Caco-2 (cell line): Measurements from ENCODE around the gene USP40. TPM values are rescaled to one million over a fixed set of nuclear protein-coding genes. Genes with fewer than 3 reads are reported as not detected.

Source experiments
- BruUV-seq: library from RNA; stranded (reverse); fragments of 400-500 nt; replicated peaks from 2 replicates; lab custom pipeline; 2021; lab: Mats Ljungman, UMichigan
- CTCF ChIA-PET: fragments of 300-600 bp; sonication (Branson Sonifier 250); formaldehyde crosslinking; loops from one replicate; lab custom pipeline; 2022; ENCODE audit warnings: antibody characterized with exemption; lab: Charles Lee
- POLR2A ChIA-PET: fragments of 300-600 bp; sonication (Branson Sonifier 250); formaldehyde crosslinking; loops from one replicate; lab custom pipeline; 2022; ENCODE audit warnings: antibody characterized with exemption; lab: Charles Lee
- DNase-seq, 2 experiments: peaks; one replicate each; pipeline versions ENCODE4 v3.0.0 to v3.0.0-alpha.2; 2020 to 2022
- H3K27me3 ChIP-seq: replicated peaks from 2 replicates; pipeline ENCODE4 v1.6.0; 2011; ENCODE audit warnings: low read length; ENCODE audit not compliant: control insufficient read depth, insufficient read depth
- H3K36me3 ChIP-seq: 2 replicates; pipeline ENCODE4 v1.5.1; 2011; ENCODE audit warnings: low read length; ENCODE audit not compliant: control insufficient read depth, insufficient read depth
- H3K4me1 ChIP-seq: fragments of 250-450 bp; sonication (Bioruptor Pico); 2 replicates; pipeline ENCODE4 v1.5.1; 2020; ENCODE audit warnings: mild to moderate bottlenecking
- H3K4me3 ChIP-seq: 2 replicates; pipeline ENCODE4 v1.5.1; 2011; ENCODE audit warnings: low read depth, mild to moderate bottlenecking, control low read depth, low read length
- H3K9me3 ChIP-seq: fragments of 250-450 bp; sonication (Bioruptor Pico); 2 replicates; pipeline ENCODE4 v1.5.1; 2020; ENCODE audit warnings: mild to moderate bottlenecking, moderate library complexity
- H3K27ac Mint-ChIP-seq: one replicate; pipeline ENCODE4 v1.8.0; 2022; ENCODE audit warnings: mixed read lengths; ENCODE audit not compliant: unreplicated experiment
- H3K27me3 Mint-ChIP-seq: one replicate; pipeline ENCODE4 v1.8.0; 2022; ENCODE audit warnings: mixed read lengths; ENCODE audit not compliant: insufficient read depth, unreplicated experiment
- H3K36me3 Mint-ChIP-seq: one replicate; pipeline ENCODE4 v1.8.0; 2022; ENCODE audit warnings: mild to moderate bottlenecking, mixed read lengths; ENCODE audit not compliant: insufficient read depth, unreplicated experiment
- H3K4me1 Mint-ChIP-seq: one replicate; pipeline ENCODE4 v1.8.0; 2022; ENCODE audit warnings: low read depth, mixed read lengths; ENCODE audit not compliant: unreplicated experiment
- H3K4me3 Mint-ChIP-seq: one replicate; pipeline ENCODE4 v1.8.0; 2022; ENCODE audit warnings: mild to moderate bottlenecking, moderate library complexity, mixed read lengths; ENCODE audit not compliant: unreplicated experiment
- H3K9me3 Mint-ChIP-seq: one replicate; pipeline ENCODE4 v1.8.0; 2022; ENCODE audit warnings: mixed read lengths; ENCODE audit not compliant: unreplicated experiment
- intact Hi-C: fragments of 100-400 bp; cut with micrococcal nuclease; formaldehyde crosslinking; loops from one replicate; pipeline ENCODE4 v1.10.0; 2022; ENCODE audit not compliant: unreplicated experiment
- total RNA-seq: library from RNA; stranded (reverse); gene quantifications from 2 replicates; pipeline ENCODE4 v1.2.3, GENCODE V29; 2022
- TF ChIP-seq, protein P1 (sequence below), 2 experiments: fragments of 200-600 bp in 1 of 2; IDR thresholded peaks; 1 replicate in 1 of 2; 2 replicates in 1 of 2; pipeline versions ENCODE4 v1.5.1 to v1.8.0; 2011 to 2022; ENCODE audit warnings: antibody characterized with exemption in 1 of 2, control low read depth in 1 of 2, inconsistent platforms in 1 of 2, low read depth in 1 of 2, low read length in 1 of 2, mild to moderate bottlenecking in 1 of 2, moderate library complexity in 1 of 2; ENCODE audit not compliant: insufficient read depth in 1 of 2, severe bottlenecking in 1 of 2, unreplicated experiment in 1 of 2

Gene USP40
- total RNA-seq, 1 experiment from 2014 or later, result 27.8 TPM

DNA sequence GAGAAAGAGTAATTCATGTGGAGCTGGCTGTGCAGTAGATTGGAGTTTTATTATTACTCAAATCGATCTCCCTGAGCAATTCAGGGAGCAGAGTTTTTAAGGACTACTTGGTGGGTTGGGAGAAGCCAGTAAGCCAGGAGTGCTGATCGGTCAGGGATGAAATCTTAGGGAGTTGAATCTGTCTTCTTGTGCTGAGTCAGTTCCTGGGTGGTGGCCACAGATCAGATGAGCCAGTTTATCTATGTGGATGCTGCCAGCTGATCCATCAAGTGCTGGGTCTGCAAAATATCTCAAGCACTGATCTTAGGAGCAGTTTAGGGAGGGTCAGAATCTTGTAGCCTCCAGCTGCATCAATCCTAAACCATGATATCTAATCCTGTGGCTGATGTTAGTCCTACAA lies 33.8 kb upstream of the USP40 start:
- TF ChIP-seq, protein P1, sequence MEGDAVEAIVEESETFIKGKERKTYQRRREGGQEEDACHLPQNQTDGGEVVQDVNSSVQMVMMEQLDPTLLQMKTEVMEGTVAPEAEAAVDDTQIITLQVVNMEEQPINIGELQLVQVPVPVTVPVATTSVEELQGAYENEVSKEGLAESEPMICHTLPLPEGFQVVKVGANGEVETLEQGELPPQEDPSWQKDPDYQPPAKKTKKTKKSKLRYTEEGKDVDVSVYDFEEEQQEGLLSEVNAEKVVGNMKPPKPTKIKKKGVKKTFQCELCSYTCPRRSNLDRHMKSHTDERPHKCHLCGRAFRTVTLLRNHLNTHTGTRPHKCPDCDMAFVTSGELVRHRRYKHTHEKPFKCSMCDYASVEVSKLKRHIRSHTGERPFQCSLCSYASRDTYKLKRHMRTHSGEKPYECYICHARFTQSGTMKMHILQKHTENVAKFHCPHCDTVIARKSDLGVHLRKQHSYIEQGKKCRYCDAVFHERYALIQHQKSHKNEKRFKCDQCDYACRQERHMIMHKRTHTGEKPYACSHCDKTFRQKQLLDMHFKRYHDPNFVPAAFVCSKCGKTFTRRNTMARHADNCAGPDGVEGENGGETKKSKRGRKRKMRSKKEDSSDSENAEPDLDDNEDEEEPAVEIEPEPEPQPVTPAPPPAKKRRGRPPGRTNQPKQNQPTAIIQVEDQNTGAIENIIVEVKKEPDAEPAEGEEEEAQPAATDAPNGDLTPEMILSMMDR (IDR thresholded peaks at IDR 0.05; ENCODE audit: insufficient read depth in 1 of 2, low read depth in 1 of 2, low read length in 1 of 2, severe bottlenecking in 1 of 2, unreplicated experiment in 1 of 2), result no peak
- POLR2A ChIA-PET, result no interaction called here
- H3K4me1 Mint-ChIP-seq, result no peaks in the 10 kb centered on the region

DNA sequence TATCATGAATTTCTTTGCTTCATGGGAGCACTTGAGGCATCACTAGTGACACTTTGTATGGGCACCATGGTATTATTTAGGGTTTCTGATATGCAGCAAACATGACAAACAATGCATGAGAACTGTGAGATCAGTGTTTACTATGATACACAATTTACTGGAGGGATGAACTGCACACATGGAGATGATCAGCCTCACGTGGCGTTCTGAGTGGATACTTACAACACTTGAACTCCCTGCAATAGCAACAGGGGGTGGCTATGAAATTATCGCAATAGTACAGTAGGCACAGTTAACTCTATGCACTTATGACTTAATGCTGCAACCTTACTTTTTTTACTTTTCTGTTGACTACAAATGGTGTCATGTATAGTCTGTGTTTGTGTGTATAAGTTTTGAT lies 32.4 kb upstream of the USP40 start:
- BruUV-seq, result no TSS peak
- DNase-seq, result no peak
- Mint-ChIP-seq H3K9me3 (peaks cover 8% of the 10 kb centered on the region), H3K4me1 (no peaks in the 10 kb centered on the region), H3K27ac (no peak overlapping the region), H3K36me3 (no peaks in the 10 kb centered on the region), H3K27me3 (no peaks in the 10 kb centered on the region), H3K4me3 (no peak overlapping the region)
- Histone ChIP-seq H3K4me3 (no peak overlapping the region), H3K4me1 (no peaks in the 10 kb centered on the region), H3K9me3 (no peaks in the 10 kb centered on the region), H3K27me3 (no peaks in the 10 kb centered on the region), H3K36me3 (no peaks in the 10 kb centered on the region)
- ChIA-PET POLR2A (no interaction called here), CTCF (no interaction called here)
- intact Hi-C loops, result no loop called here
- TF ChIP-seq, protein P1 (IDR thresholded peaks at IDR 0.05; ENCODE audit: insufficient read depth in 1 of 2, low read depth in 1 of 2, low read length in 1 of 2, severe bottlenecking in 1 of 2, unreplicated experiment in 1 of 2), result no peak

More for the DNA sequence above, 33.8 kb upstream of the USP40 start:
- H3K4me1 ChIP-seq, result no peaks in the 10 kb centered on the region
- no peaks in the 10 kb centered on the region for H3K27me3 ChIP-seq
- no peak overlapping the region for H3K4me3 ChIP-seq
- H3K9me3 Mint-ChIP-seq, result no peaks in the 10 kb centered on the region
- no peak overlapping the region for H3K4me3 Mint-ChIP-seq
- no TSS peak for BruUV-seq
- DNase-seq, result no peak
- intact Hi-C loops, result no loop called here
- CTCF ChIA-PET, result no interaction called here
- H3K27me3 Mint-ChIP-seq, result no peaks in the 10 kb centered on the region
- H3K27ac Mint-ChIP-seq, result no peak overlapping the region
- no peaks in the 10 kb centered on the region for H3K36me3 ChIP-seq
- H3K36me3 Mint-ChIP-seq, result no peaks in the 10 kb centered on the region
- no peaks in the 10 kb centered on the region for H3K9me3 ChIP-seq

DNA sequence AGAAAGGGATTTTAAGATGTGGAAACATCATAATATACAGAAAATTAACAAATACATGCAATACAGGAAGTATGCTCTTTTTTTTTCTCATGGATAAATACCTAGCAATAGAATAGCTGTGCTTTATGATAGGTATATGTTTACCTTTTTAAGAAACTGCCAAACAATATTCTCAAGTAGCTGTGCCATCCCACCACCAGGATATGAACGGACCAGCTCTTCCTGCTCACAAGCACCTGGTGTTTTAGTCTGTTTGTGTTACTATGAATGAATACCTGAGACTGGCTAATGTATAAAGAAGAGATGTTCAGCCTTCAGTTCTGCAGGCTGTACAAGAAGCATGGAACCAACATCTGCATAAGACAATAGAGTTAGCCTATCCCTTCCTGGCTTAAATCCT lies 30.9 kb upstream of the USP40 start:
- no peaks in the 10 kb centered on the region for H3K36me3 Mint-ChIP-seq
- H3K27me3 Mint-ChIP-seq, result no peaks in the 10 kb centered on the region
- Histone ChIP-seq H3K4me3 (no peak overlapping the region), H3K4me1 (no peaks in the 10 kb centered on the region), H3K27me3 (no peaks in the 10 kb centered on the region), H3K9me3 (no peaks in the 10 kb centered on the region), H3K36me3 (no peaks in the 10 kb centered on the region)
- no peak overlapping the region for H3K27ac Mint-ChIP-seq
- CTCF ChIA-PET, result no interaction called here
- H3K4me1 Mint-ChIP-seq, result no peaks in the 10 kb centered on the region
- no peak for DNase-seq
- intact Hi-C loops, result no loop called here
- no peak overlapping the region for H3K4me3 Mint-ChIP-seq
- TF ChIP-seq, protein P1 (IDR thresholded peaks at IDR 0.05; ENCODE audit: insufficient read depth in 1 of 2, low read depth in 1 of 2, low read length in 1 of 2, severe bottlenecking in 1 of 2, unreplicated experiment in 1 of 2), result no peak
- BruUV-seq, result no TSS peak
- POLR2A ChIA-PET, result no interaction called here
- H3K9me3 Mint-ChIP-seq, result peaks cover 13% of the 10 kb centered on the region
